ENCODE data around the gene VIPR2. TPM values are rescaled to one million over a fixed set of nuclear protein-coding genes. Genes with fewer than 3 reads are reported as not detected.
A peak's percentile ranks its signal among the peaks of the same experiment; 100 is the strongest.

Gene VIPR2
- total RNA-seq, 1 donor from 2014 or later, result 4.5 TPM

DNA sequence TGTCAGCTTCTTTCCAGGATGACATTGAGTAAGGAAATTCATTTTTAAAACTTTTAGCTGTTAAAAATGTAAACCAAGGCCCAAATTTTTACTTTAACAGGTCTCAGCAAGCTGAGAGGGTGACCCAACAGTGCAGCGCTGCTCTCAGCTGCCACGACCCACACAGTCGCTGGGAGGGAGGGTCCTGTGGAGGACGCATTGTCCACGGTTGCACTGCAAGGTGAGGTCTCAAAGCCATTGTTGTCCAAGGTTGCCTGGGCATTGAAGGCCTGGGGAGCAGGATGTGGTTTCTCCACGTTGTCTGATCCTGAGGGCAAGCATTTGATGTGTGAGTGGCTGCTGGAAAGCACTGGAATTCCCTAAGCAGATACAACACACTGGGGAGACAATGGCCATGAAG, 15.1 kb upstream of the VIPR2 start:
- no peak overlapping the region for H3K4me3 ChIP-seq
- no peak overlapping the region for H3K27ac ChIP-seq
- H3K9me3 ChIP-seq, result no peaks in the 10 kb centered on the region
- no peaks in the 10 kb centered on the region for H3K27me3 ChIP-seq
- TF ChIP-seq CTCF (IDR thresholded peaks at IDR 0.05), result no peak
- H3K4me1 ChIP-seq, result no peaks in the 10 kb centered on the region
- H3K36me3 ChIP-seq, result no peaks in the 10 kb centered on the region
- ATAC-seq (no peak), DNase-seq (no peak)
- intact Hi-C loops (cut with DNase I), result no loop called here

- ATAC-seq, result peak; percentile 17
Observed at GRCh38 chr7:159158888-159159405, 14.3 kb upstream of the VIPR2 start.

DNA sequence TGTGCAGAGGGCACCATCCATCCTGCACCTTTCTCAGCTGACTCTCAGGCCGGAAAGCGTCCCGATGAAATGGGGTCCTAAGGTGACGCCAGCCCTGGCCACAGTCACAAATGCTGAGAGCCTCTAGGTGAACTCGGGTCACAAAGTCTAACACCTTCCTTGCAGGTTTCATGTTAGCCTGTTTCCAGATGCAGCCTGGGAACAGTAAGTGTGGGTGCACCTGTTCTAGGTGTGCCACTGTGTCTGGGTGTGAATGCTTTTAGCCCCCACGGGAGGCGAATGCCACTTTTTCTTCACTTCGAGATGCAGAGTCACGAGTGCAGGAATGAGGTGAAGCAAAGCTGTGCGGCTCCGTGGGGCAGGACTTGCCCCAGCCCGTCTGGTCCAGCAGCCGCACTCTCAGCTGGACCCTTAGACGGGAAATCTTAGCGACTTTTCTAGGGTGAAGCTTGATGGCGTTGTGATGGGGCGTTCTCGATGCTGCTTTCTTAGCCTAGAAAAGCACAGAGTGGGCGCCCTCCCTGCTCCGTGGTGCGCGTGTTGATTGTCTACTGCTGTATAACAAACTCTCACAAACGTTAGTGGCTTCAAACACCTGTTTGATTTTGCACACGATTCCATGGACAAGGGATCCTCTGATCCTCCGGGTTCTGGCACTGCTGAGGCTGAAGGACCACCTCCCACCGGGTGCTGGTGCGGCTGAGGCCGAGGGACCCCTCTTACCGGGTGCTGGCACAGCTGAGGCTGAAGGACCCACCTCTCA, 13.6 kb upstream of the VIPR2 start:
- intact Hi-C loops (cut with DNase I), result no loop called here

More at GRCh38 chr7:159158888-159159405, 14.3 kb upstream of the VIPR2 start:
- Histone ChIP-seq H3K9me3 (no peaks in the 10 kb centered on the region), H3K27ac (no peak overlapping the region), H3K4me1 (no peaks in the 10 kb centered on the region), H3K4me3 (no peak overlapping the region), H3K27me3 (no peaks in the 10 kb centered on the region), H3K36me3 (no peaks in the 10 kb centered on the region)
- intact Hi-C loops (cut with DNase I), result no loop called here
- TF ChIP-seq CTCF (IDR thresholded peaks at IDR 0.05), result no peak
- DNase-seq, result no peak

DNA sequence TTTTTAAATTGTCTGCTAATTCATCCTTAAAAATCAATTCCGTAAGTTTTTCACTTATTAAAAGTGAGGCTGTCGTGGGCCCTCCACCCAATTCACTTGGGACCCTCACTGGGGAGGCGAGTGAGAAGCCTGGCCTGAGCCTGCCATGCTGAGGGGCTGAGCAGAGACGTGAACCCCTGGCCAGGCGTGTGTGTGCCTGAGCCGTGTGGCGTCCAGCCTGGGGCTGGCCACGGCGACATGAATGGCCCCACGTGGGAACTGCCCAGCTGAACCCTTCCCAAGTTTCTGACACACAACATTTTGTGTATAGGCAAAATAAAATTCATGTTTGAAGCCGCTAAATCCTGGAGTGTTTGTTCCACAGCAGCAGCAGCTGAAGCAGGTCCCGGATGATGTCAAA, 13.0 kb upstream of the VIPR2 start:
- Histone ChIP-seq H3K27me3 (no peaks in the 10 kb centered on the region), H3K36me3 (no peaks in the 10 kb centered on the region), H3K27ac (no peak overlapping the region), H3K9me3 (no peaks in the 10 kb centered on the region), H3K4me3 (no peak overlapping the region), H3K4me1 (no peaks in the 10 kb centered on the region)
- DNase-seq (no peak), ATAC-seq (no peak)
- intact Hi-C loops (cut with DNase I), result no loop called here
- TF ChIP-seq CTCF (IDR thresholded peaks at IDR 0.05), result no peak

More for the DNA sequence above, 13.6 kb upstream of the VIPR2 start:
- no peak for DNase-seq
- no peaks in the 10 kb centered on the region for H3K9me3 ChIP-seq
- no peaks in the 10 kb centered on the region for H3K4me1 ChIP-seq
- no peak overlapping the region for H3K27ac ChIP-seq
- TF ChIP-seq CTCF (IDR thresholded peaks at IDR 0.05), result no peak
- peak; percentile 17 for ATAC-seq
- H3K27me3 ChIP-seq, result no peaks in the 10 kb centered on the region
- H3K36me3 ChIP-seq, result no peaks in the 10 kb centered on the region
- no peak overlapping the region for H3K4me3 ChIP-seq

GRCh38 chr7:159156436-159157245, 12.0 kb upstream of the VIPR2 start:
- H3K9me3 ChIP-seq, result no peaks in the 10 kb centered on the region
- no peak overlapping the region for H3K27ac ChIP-seq
- H3K27me3 ChIP-seq, result no peaks in the 10 kb centered on the region
- intact Hi-C loops (cut with DNase I), result no loop called here
- H3K4me1 ChIP-seq, result no peaks in the 10 kb centered on the region
- ATAC-seq (no peak), DNase-seq (no peak)
- H3K4me3 ChIP-seq, result no peak overlapping the region
- H3K36me3 ChIP-seq, result no peaks in the 10 kb centered on the region
- TF ChIP-seq CTCF (IDR thresholded peaks at IDR 0.05), result no peak

All from upper lobe of right lung (tissue), 1 donor.